ENCODE results near the gene LANCL1.

GRCh38 chr2:210435439-210435838, 41.1 kb downstream of the LANCL1 start:
- TF ChIP-seq CTCF (IDR thresholded peaks at IDR 0.05), result no peak
- no peak for TF ChIP-seq POLR2A (IDR thresholded peaks at IDR 0.05)
